ENCODE data around the gene SLC24A3.
"Not testable (repeated sequence)": the region's sequence is repeated elsewhere in the genome, so short reads cannot be mapped to it uniquely, and the experiment has no call there.

- TF ChIP-seq CTCF, POLR2AphosphoS5 (IDR thresholded peaks at IDR 0.05): not testable (repeated sequence)
Measured at GRCh38 chr20:19639471-19640045, 427.1 kb downstream of the SLC24A3 start.

Data from sigmoid colon (tissue), 4 donors.